ENCODE data around the gene APOC4.

DNA sequence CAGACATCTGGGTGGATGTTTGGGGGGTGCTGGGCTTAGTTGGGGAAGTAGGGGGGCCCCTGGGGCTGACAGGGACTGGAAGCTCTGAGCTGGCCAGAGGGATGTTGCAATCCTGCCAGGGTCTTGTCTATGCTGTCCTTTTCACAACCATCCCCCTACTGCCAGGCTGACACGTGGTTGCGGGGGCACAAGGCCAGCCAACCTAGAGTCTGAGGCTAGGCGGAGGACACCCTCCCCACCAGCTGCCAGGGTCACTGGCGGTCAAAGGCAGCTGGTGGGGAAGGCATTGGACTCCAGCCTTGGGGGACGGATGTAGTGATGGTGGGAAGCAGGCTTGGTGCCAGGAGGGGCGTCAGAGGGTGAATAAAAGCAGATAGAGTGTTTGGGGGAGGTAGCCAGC is 29.2 kb upstream of the APOC4 start:
- TF ChIP-seq FOXA1 (IDR thresholded peaks at IDR 0.05) (no peak), ZNF384 (IDR thresholded peaks at IDR 0.05) (no peak), FOXM1 (IDR thresholded peaks at IDR 0.05; ENCODE audit: borderline replicate concordance) (no peak)

All from HEK293T (cell line).